HuH-7 (cell line): Measurements from ENCODE around the gene RUNX2.
"Not testable (repeated sequence)": the region's sequence is repeated elsewhere in the genome, so short reads cannot be mapped to it uniquely, and the experiment has no call there.

Source experiments
- DNase-seq: peaks from one replicate; pipeline ENCODE4 v3.0.0; 2011; ENCODE audit warnings: low spot score

The RUNX2 gene

DNA sequence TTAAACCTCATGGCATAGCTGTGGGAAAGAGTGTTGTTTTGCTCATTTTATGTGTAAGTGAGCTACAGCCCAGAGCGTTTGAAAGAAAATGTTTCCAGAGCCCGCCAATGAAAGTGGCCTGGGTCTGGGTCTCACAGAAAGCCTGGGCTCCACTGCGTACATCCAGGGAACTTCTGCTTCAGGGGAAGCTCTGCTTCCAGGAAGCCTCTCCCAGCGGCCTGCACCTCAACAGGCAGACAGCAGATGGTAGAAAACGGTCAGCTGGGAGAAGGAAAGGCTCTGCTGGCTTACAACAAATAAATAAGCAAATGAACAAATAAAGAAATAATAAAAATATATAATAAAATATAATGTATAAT is 320.1 kb downstream of the RUNX2 start:
- no peak for DNase-seq

DNA sequence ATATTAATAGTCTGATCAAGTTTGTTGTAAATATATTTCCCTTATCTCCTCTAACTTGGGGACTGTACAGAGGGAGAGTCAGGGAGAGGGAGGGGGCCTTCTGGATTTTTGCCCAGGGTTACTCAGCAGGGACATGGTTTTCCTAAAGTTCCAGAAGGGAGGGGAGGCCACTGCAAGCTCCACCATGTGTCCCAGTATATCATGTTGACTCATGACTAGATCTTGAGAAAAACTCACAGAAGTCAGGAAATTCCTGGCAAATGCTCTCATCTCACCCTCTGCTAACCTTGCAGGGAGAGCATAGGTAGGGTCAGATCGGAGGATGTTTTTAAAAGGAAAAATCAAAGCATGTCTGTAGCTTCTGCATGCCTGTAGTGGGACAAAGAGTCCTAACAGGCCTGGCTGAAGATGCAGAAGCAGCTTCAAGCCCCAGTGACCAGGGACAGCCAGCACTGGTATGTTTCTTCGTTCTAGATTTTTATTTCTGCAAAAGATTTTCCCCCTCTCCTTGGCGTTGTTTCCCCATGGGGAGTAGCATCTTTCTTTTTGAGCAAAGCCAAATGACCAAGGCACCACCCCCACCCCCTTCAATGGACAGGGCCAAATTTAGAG is 322.5 kb downstream of the RUNX2 start:
- no peak for DNase-seq

DNA sequence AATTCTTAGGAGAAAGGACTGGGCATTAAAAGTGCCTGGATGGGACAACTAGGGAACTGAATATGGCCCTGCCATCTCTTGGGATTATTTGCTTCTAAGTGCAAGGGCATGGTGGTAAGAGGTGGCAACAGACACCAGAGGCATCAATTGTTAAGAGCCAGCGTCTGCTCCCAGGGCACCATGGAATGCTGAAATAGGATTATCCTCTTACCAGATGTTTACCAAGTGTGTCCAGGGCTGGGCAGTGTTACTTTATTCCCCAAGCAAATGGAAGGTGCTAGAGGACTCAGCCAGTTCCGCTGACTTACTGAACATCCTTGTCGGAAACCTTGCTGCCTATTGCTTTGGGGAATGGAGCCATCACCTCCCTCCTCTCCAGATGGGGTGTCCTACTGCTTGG is 323.2 kb downstream of the RUNX2 start:
- DNase-seq: no peak

DNA sequence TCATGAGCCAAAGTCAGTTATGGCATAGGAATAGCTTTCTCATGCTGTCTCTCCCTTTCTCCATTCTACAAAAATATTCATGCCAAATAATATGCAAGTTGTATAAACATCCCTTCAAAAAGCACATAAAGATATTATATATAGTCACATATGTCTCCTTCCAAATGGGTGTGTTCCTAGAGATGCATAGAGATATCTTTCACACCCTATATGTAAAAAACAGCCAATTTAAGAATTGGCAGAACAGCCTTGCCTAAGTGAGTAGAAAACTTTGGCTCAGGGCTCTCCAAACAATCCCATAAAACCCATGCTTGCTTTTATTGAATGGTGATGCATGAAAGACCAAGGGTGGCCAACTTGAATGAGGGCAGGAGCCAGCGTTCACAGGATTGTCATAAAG is 324.3 kb downstream of the RUNX2 start:
- DNase-seq: no peak

DNA sequence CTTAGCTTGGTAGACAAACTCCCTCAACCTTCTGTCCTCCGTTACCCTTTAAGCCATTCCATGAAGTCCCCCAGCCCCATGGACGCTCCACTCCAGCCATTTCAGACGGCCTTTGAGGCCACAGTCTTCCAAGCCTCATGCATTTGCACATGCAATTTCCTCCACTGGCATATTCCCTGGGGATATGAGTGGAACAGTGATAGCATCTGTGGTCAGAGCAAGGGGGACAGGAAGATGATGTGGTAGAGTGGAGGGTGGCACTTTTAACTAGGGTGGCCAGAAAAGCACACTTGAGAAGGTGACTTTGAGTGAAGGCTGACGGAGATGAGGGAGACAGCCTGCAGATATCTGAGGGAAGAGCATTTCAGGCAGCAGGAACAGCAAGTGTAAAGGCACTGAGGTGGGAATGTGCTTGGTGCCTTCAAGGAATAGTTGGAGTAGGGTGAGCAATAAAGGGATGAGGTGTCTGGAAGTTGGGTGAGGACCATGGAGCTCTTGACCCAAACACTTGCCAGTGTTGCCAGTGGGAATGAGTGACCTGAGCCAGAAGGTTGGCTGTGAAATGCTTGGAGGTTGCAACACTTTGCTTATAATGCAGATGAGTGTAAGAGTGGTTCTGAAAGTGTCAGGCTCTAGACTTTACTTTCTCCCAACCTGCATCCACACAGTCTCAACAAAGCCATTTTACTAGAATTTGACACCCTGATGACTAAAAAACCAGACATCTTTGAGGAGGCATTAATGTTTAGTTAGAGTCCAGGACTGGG is 325.2 kb downstream of the RUNX2 start:
- DNase-seq: no peak

DNA sequence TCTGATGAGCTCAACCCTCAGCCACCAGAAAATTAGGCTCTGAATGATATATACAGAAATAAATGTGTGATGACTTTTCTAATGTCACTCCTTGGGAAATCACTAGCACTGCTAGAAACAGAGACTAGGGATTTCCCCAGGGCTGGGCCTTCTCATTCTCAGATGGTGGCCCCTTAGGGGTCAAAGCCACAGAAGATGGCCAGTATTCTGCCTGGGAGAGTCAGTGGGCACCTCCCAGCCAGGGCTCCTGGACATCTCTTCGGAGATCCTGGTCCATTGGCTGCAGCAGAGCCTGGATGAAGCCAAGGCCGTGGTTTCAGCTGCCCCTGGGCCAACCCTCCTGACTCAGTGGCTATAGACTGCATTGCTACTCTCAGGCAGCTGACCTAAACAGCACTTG is 326.5 kb downstream of the RUNX2 start:
- DNase-seq: no peak

DNA sequence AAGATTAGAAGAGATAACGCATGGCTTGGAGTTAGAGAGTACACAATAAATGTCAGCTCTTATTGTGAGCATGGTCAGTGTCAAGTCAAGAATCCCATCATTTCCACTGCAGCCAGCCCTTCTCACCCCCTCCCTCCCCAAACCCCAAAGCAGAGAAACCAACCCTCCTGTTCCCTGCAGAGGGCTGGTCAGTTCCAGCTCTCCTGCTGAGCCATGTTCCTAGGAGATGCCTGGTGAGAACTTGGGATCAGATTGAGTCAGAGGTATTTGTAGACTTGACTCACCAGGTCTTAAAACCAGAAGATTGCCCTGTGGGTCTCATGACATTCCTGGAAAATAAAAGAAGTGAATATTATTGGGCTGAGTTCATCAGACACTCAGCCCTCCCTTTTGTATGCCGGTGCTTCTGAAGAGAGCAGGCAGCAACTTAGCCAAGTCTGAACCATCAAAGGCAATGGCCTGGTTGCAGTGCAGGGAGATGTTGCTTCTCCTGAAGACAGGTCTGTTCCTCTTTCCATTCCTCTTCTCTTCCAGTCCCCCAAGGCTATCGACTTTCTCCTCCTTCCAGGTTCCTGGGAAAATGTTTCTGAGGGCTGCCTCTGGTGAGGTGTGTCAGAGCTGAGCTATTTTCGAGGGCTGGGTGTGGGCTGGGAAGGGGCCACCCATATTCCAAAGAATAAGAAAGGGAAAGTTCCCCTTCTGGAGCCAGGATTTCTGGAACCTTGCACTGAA is 327.8 kb downstream of the RUNX2 start:
- DNase-seq: no peak

DNA sequence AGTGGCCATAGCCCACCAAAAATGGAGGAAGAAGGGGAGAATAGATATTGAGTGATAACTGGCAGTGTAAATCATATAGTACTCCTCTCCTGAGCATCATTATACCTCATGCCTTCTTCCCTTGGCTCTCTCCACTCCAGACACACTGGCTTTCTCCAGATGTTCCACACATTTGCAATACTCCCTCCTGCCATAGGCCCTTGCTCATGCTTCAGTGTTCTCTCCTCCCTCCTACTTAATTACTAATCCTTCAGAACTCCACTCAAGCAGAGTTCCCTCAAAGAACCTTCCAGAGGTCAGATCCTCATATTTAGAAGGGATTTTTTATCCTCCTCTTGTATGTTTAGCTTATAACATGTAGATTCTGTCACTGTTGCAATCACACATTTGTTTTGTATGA is 329.1 kb downstream of the RUNX2 start:
- DNase-seq: no peak

DNA sequence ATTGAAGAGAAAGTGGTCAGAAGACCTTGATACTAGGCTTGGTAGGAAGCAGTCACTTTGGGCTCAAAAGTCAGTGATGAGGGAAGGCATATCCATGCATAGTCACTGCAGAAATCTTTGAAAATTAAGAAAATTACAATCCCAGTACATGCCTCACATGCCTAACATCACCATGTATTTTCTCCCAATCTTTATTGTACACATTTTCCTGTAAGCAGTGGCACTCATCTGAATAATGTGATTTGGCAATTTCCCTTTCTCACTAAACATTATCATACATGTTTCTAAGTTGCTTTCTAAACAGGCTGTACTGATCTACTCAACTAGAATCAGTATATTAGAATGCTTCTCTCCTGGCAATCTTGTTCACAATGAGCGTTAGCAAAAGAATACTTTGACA is 330.3 kb downstream of the RUNX2 start:
- DNase-seq: no peak

DNA sequence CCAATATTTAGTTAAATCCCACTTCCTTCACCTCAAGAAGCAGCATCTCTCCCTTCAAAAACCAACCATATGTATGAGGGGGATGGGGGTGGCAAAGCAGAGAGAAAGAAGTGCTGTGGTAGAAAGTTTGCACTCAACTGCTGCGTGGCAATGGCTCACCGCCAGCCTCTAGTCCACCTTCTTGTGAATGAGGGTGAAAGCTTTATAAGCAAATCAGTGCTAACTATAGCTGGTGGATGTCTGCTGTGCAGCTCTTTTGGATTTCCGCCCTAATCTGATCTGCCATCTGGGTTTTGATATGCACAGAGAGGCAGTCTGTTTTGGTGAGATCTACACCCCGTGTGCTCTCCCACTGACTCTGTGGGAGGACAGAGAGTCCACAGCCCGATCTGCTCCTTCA is 330.8 kb downstream of the RUNX2 start:
- no peak for DNase-seq

DNA sequence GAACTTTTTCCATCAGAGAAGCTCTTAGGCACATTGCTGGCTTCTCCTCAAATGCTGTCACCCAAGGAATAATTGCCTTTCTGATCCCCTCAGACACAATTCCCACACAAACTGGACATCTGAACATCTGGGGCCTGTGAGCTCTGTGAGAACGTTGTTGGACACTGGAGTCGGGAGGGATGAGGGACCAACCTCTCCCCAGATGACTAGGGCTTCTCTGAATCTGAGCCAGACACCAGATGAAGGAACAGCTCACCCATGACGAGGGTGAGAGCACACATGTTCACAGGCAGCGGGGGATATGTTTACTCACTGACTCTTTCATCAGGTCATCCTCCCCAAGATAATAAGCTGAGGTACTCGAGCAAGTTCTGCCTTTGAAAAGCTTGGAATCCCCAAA is 333.5 kb downstream of the RUNX2 start:
- no peak for DNase-seq

DNA sequence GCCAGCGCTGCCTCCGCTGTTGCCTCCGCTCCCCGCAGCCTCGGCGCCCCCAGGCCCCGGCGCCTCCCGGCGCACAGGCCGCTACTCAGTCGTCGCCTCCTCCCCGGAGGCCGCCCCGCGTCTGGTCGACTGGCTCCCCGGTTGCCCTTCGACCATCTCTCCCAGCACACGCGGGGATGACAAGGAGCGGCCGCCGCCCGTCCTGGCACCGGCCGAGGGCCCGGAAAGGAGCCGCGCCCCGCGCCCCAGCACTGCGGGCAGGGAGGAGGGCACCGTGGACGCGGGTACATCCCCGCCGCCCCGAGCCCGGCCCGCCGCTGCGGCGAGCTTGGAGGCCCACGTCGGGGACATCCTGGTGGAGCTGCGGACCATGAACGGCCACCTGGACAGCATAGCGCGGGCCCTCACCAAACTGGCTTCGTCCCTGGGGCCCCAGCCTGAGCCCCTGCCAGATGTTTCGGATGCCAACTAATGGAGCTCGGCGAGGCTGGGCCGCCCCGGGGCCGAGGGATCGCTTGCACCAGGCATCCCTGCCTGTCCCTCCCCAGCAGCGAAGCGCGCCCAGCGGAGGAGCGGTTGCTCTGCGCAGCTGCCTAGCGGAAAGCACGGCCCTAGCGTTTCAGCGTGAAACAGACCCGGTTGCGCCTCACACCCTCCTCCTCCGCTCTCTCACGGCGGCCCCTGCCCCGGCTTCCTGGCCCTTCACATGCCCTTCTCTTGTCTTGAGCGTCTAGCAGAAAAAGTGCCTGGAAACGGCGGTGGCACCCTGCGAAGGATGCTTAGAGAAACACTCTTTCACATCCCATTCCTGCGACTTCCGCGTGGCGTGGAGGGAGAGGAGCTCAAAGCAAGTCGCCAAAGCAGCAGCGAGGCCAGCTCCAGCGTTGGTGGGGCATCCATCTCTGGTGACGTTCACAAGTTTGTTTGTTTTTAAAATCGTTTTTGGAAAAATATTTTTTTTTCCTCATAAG is 335.4 kb downstream of the RUNX2 start:
- DNase-seq: no peak

DNA sequence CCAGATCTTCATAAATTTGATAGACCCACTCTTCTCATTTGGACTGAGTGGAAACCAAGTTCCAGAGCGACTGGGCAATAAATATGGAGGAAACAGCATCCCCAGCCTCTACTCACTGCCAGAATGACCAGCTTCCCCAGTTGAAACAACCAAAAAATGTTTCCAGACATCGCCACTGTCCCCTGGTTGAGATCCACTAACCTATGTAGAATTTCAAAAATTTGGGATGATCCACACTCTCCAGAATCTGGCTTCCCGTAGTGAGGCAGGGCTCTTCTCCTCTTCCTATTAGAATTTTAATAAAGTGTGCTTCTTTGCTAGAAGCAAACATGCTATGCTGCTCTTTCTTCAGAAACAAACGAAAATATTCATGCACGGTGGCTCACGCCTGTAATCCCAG is 336.6 kb downstream of the RUNX2 start:
- no peak for DNase-seq

DNA sequence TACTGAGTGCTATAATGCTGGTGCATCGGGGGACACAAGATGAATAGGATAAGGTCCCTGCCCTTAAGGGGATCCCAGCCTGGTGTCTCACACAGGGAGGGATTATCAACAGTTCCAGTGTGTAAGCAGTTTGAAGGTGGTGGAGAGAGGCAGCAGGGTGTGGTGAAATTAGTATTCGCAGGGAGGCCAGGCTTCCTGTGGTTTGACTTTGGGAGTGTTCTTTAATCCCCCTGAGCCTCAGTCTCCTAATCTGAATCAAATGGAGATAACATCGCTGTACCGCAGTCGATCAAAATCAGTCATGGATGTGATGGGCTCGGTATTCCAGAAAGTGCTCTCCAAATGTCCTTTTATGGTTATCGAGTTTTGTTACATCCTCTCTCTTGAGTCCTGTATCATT is 337.7 kb downstream of the RUNX2 start:
- no peak for DNase-seq

DNA sequence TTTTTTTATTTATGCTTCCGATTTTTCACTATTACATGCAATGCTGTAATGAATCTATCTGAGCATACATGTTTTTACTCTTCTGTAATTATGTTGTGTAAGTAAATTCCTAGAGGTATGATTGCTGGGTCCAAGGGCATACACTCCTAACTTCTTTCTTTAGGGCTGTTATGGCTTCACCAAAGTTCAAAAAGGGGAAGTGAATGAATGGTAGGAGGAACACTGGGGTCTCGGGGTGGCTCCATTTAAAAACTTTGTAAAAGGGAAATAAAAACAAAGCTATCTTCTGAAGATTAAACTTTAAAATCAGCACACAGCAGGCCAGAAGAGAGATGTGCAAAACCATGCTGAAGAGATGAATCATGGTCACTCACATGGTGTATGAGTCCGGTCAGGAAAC is 338.7 kb downstream of the RUNX2 start:
- DNase-seq: no peak

DNA sequence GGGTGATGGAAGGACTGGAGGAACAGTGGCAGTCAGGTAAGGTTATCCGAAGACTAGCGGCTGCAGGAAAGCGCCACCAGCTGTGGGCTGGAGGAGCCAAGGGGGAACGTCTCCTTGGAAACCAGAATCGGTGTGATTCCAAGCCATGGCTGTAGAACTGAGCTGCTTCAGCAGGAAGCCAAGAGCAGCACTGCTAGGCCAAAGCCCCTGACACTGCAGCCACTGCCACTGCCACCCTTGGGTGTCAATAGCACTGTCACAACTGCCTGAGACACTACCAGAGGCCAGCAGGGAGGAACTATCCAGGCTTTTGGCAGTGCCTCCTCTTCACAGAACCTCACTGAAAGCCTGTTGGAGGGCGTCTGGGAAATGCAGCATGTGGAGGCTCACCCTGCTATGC is 339.2 kb downstream of the RUNX2 start:
- no peak for DNase-seq

DNA sequence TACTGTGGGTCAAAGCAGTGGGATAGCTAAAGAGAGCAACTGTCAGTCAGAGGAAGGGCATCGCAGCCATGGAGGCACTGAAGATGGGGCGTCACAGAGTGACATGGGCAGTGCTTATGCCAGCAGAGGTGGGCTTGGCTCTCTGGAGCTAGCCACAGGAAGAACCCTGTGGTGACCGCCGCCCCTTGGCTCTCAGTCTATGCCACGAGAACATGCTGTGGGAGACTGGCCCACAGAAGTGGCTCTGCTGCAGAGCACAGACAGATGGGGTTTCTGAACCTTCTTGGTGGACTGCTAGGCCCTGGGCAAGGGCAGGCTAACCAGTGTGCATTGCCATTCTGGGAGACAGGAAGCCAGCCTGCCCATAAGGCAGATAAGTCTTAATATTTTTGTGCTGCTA is 339.6 kb downstream of the RUNX2 start:
- no peak for DNase-seq

DNA sequence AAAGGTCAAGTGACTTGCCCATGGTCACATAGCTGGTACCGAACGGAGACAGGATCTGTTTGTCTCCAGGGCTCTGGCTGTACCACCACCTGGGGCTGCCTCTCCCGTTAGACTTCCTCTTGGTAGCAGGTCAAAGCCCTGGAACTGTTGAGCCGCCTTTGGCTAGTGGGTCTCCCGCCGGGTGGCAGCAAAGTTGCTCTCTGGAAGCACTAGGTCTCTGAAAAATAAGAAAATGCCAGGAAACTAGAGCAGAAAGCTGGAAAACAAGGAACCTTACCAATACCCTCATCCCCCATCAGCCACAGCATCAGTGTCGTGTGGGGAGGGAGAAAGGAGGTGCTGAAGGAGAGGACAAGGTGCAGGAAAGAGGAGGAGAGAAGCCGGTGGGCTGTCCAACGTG is 340.6 kb downstream of the RUNX2 start:
- no peak for DNase-seq

DNA sequence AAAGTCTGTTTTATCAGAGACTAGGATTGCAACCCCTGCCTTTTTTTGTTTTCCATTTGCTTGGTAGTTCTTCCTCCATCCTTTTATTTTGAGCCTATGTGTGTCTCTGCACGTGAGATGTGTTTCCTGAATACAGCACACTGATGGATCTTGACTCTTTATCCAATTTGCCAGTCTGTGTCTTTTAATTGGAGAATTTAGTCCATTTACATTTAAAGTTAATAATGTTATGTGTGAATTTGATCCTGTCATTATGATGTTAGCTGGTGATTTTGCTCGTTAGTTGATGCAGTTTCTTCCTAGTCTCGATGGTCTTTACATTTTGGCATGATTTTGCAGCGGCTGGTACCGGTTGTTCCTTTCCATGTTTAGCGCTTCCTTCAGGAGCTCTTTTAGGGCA is 345.0 kb downstream of the RUNX2 start:
- not testable (repeated sequence) for DNase-seq

DNA sequence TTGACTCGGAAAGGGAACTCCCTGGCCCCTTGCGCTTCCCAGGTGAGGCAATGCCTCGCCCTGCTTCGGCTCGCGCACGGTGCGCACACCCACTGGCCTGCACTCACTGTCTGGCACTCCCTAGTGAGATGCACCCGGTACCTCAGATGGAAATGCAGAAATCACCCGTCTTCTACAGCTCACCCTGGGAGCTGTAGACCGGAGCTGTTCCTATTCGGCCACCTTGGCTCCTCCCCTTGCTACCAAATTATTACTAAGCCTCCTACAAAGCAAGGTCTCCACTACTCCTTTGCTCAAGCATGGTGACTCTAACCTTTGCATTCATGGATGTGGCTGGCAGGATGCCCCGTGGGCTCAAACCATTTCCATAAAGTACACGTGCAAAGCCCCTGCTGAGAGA is 347.0 kb downstream of the RUNX2 start:
- not testable (repeated sequence) for DNase-seq

DNA sequence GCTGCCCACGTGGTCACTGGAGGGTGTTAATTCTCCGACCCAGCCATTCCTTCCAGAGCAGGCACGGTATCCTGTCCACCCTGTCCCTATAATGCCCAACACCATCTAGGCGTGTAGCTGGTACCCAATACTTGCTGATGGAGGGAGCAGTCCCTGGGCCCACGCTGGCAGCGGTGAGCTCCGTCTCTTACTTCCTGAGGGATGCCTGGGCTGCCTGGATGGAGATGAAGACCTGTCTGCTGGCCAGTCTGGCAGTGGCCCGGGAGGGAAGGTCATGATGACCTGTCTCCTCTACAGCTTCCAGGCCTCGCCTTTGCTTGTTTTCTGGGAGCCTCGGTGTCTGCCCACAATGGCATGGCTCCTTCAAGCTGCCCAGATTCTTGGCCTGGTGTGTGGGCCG is 347.5 kb downstream of the RUNX2 start:
- DNase-seq: no peak

DNA sequence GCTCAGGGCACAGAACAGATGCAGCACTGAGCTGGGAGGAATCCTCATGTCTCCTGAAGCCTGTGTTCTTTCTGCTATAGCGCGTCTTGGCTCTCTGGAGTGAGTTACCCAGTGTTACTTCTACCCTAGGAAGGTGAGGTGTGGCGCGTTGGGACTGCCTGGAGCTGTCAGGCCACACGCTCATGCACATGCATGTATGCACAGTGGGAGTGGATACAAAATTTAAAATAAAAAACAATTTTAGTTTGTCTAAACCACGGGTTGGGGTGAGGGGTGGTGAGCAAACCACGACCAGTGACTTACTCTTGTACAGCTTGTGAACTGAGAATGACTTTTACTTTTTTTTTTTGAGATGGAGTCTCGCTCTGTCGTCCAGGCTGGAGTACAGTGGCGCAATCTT is 348.2 kb downstream of the RUNX2 start:
- no peak for DNase-seq
